Stimulated activated CD4-positive, alpha-beta T cell treated with anti-CD3 and anti-CD28 coated beads, TNF-alpha, amount 100 ng/mL, for 24 hours (primary cell): Measurements from ENCODE around the gene NELFCD.
"Not testable (repeated sequence)": the region's sequence is repeated elsewhere in the genome, so short reads cannot be mapped to it uniquely, and the experiment has no call there.

Experiments
- DNase-seq, 3 experiments: peaks; one replicate each; pipeline ENCODE4 v3.0.0-alpha.2; 2020; ENCODE audit warnings: low read depth in 3 of 3

Gene NELFCD

GRCh38 chr20:59025511-59025910, 44.5 kb downstream of the NELFCD start:
- DNase-seq = no peak

GRCh38 chr20:59026904-59027740, 46.1 kb downstream of the NELFCD start:
- no peak for DNase-seq

- DNase-seq = no peak
These were observed 46.8 kb downstream of the NELFCD start for GRCh38 chr20:59027741-59028320.

DNA sequence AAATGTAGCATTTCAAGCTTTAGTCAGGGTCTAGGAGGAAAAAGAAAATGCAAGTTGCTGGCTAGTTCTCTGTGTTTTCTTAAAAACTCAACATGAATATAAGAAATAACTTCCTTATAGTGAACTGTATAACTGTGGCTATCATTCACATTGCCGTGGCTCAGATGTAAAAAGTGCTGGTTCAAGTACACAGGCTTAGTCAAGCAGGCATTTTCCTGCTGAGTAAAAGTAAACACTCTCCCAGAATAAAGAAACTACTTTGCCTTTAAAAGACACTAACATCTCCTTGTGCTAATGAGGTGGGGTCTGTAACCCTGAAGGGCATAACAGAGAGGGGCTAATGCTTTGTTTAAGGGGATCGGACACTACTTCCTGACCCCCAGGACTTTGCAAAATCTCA, 47.8 kb downstream of the NELFCD start:
- no peak for DNase-seq

DNA sequence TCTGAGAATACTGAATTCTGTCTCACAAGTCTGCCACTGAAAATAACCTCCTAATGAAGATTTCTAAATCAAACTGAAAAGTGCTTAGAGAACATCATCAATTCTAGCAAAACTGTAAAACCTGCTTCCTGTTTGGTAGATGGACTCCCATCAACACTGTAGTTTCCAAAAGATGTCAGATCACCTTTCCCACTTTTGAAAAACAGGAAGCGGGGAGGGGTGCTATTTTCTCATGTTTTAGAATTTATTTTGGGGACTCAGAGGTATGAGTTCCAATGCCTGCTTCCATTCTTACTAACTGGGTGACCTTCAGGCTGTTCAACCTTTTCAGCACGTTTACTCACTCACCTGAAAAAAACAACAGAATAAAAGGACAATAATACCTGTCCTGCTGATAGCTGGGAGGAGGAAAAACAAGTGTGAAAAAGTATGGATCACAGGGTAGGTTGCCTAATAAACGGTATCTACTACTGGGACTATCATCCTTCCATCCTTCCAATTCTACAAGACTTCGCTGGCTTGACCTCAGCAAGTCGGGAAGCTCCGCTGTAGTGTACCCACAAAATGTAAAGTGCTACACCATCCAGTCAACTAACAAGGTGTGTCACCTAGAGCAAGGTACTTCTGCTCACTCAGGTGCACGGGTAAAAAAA, 50.0 kb downstream of the NELFCD start:
- no peak for DNase-seq

GRCh38 chr20:59031564-59032022, 50.5 kb downstream of the NELFCD start:
- no peak for DNase-seq

DNA sequence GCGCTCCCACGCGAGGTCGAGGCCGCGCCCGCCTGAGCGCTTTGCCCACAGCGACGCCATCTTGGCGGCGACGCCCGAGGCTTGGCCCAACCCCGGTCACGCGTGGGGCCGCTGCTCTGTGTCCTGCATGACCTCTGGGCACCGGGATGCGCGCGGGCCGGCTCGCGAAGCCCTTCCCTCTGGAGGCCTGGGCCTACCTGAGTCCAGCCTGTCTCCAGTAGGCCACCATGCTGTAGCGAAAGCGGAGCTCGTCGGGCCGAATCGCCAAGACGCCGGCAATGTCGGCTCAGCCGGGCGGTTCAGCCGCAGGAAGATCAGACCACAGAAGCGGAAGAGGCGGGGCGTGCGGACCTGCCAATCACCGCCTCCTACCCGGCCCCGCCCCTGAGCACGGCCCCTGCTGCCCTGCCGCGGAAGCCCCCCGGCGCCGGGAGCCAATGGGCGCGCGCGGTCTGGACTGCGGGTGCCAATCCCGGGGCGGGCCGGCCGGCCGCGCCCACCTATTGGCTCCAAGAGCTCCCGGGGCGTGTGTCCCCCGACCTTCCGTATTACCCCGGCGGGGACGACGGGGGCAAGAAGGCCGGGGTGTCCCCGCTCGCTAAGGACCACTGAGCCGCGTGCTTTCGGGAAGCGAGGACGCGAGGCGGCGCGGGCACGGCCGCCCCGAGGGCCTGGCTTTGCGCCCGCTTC, 51.1 kb downstream of the NELFCD start, which contains the start of gene ATP5F1E:
Gene ATP5F1E (minus strand): TSS at position 313 of the 690 bp plus-strand sequence. CDS start 84 bp downstream, at position 229.
- DNase-seq = peak; percentile 88 to 96 (median 94)

GRCh38 chr20:59032713-59033059, 51.6 kb downstream of the NELFCD start:
- no peak for DNase-seq

DNA sequence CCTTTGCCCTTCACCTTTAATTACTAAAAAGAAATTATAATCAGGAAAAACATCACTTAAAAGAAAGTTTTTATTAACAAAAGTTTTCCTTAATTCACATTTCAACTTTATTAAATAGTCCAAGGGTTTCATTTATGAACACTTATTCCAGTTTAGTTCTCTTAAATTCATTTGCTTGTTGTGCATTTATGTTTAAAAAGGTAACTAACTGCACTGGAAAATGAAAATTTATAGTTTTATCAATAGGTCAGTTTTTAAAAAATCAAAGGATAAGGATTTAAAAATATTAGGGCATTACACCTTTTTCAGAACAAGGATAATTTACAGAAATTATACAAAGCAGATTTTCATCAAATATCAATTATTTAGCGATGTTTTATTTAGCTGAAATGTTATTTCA, 52.0 kb downstream of the NELFCD start:
- DNase-seq = no peak

GRCh38 chr20:59033616-59034165, 52.6 kb downstream of the NELFCD start:
- no peak for DNase-seq

DNA sequence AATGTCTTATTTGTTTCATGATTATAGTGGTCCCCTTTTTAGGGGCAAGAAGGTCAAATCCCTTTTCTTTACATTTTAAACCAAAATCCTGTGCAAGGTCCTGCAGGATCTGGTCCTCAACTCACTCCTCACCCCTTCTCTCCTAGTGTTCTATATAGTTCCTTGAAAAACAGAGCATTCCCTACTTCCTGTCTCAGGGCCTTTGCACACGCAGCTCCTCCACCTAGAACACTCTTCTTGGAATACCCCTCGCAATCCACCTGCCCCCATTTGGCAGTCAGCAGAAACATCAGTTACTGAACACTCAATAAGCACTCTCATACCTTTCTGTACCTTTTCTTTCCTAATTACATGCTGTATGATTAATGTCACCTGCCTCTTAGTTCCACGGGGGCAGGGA, 54.3 kb downstream of the NELFCD start:
- no peak for DNase-seq

GRCh38 chr20:59037386-59037785, 56.3 kb downstream of the NELFCD start:
- no peak for DNase-seq

GRCh38 chr20:59039233-59039632, 58.2 kb downstream of the NELFCD start:
- no peak for DNase-seq

DNA sequence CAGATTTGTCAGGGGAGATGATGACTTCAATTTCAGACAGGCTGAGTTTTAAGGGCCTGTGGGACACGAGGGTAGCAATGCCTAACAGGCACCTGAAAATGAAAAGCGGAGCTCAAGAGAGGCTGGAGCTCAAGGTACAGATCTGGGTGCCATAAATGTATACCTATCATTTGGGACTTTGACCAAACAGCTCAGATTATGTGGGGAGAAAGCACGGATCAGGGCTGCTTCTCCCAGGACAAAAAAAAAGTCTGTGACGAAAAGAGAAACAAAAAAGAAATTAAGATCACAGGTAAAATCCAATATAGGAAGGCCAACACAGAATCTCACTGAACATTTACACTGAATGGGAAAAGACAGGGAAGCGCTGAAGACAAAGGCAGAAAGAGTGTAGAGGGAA, 59.6 kb downstream of the NELFCD start:
- DNase-seq = no peak

GRCh38 chr20:59041487-59041886, 60.4 kb downstream of the NELFCD start:
- not testable (repeated sequence) for DNase-seq

GRCh38 chr20:59042151-59042795, 61.2 kb downstream of the NELFCD start, which contains the start of gene PRELID3B:
Gene PRELID3B, minus strand, starts transcription at chr20:59042786. Its CDS starts 56 bp downstream, at chr20:59042730.
- no peak for DNase-seq

DNA sequence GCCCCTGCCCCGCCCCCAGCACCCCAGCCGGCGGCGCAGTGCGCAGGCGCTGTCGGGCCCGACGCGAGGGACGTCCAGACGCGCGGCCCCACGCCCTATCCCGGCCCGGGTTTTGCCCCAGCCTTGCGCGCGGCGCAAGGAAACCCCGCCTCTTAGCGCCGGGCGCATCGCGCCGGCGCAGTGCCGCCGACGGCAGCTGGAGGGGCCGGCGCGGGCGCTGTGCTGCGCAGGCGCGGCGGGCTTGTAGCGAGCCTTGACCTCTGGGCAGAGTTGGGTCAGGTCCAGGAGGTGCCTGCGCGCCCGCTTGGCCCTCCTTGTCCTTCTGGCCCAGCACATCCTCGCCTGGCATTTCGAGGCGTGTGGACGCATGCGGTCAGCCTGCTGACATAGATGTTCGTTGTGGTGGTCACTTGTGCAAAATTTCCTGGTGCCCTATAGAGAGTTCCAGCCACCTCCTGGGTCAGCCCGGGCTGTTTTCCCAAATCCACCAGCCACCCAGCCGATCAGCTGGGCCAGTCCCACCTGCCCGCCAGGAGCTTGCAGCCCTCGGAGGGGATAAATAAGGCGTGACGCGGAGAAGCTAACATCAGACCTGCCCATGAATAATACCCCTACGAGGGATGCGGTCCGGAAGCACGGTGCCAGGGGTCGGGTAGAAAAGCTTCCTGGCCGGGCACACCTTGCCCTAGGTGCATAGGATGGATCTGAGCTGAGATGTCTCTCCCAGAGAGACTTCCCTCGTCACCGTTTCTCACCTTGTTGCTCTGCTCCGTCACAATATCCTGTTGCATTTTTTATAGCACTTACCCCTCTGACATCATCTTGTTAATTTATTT, 62.0 kb downstream of the NELFCD start:
- DNase-seq = peak; percentile 87 to 94 (median 92)

DNA sequence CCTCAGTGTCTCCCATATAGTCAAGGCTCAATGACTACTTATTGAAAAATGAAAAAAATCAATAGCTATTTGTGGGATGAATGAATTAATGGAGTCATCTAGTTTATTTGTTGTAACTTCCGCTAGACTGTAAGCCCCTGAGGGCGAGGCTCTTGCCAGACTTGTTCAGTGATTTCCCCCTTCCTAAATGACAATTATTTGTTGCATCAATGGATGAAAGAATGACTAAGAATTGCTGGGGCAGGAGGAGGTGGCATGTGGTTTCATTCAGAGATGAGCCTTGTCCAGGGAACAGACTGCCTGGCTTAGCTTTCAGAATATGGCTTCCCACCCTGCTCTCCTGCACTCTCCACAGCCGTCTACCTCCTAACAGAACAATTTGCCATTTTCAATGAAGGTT, 62.6 kb downstream of the NELFCD start:
- no peak for DNase-seq

DNA sequence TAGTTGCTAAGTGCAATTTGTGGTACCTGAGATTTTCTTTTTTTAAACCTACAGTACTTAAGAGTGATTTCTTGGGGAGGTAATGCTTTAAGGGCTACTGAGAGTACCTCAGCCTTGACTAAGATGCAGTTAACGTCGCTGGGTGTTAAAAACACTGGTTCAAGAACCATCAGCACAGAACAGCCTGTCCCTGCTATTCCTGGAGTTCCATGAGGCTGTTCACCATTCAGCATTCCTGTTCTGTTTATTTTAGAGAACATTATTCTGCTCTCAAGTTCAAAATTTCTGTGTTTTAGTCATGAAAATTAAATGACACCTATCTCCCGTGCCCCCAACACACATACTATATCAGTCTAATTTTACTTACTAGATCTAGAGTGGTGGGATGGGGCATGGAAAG, 63.2 kb downstream of the NELFCD start:
- DNase-seq = no peak
